HepG2 (cell line): Measurements from ENCODE around the gene APLF. TPM values are rescaled to one million over a fixed set of nuclear protein-coding genes. Genes with fewer than 3 reads are reported as not detected.

ENCODE experiments used
- ARNTL ChIP-seq: sonication (generic); formaldehyde crosslinking; IDR thresholded peaks from 2 replicates; pipeline ENCODE4 v1.4.0; 2020; ENCODE audit warnings: mild to moderate bottlenecking, missing genetic modification reagents
- GFI1 ChIP-seq: sonication (generic); formaldehyde crosslinking; IDR thresholded peaks from 2 replicates; pipeline ENCODE4 v1.5.0; 2020; ENCODE audit warnings: missing genetic modification reagents, mild to moderate bottlenecking, borderline replicate concordance
- GTF2F1 ChIP-seq: fragments of 150-350 bp; IDR thresholded peaks from 2 replicates; pipeline ENCODE4 v1.6.1; 2014; ENCODE audit warnings: low read length
- HHEX ChIP-seq: IDR thresholded peaks from 2 replicates; pipeline ENCODE4 v1.6.1; 2016; ENCODE audit warnings: control low read depth
- HOXA7 ChIP-seq: sonication (generic); formaldehyde crosslinking; IDR thresholded peaks from 2 replicates; pipeline ENCODE4 v1.8.1; 2022; ENCODE audit warnings: mild to moderate bottlenecking, missing genetic modification reagents, moderate library complexity
- KLF13 ChIP-seq: sonication (generic); formaldehyde crosslinking; IDR thresholded peaks from 2 replicates; pipeline ENCODE4 v1.4.0; 2020; ENCODE audit warnings: mild to moderate bottlenecking, missing genetic modification reagents
- MIER3 ChIP-seq: IDR thresholded peaks from 2 replicates; pipeline ENCODE4 v1.6.1; 2016; ENCODE audit warnings: missing compliant biosample characterization, borderline replicate concordance
- MXD4 ChIP-seq: IDR thresholded peaks from 2 replicates; pipeline ENCODE4 v1.6.1; 2016; ENCODE audit warnings: mild to moderate bottlenecking, missing biosample characterization, missing genetic modification reagents
- NPAS2 ChIP-seq: sonication (generic); formaldehyde crosslinking; IDR thresholded peaks from 2 replicates; pipeline ENCODE4 v1.8.0; 2022; ENCODE audit warnings: mild to moderate bottlenecking, missing genetic modification reagents, borderline replicate concordance
- POLR2A ChIP-seq, 2 experiments: IDR thresholded peaks; 2 replicates each; pipeline ENCODE4 v1.6.1; 2011; ENCODE audit warnings: low read depth in 2 of 2, low read length in 2 of 2, mild to moderate bottlenecking in 1 of 2, moderate library complexity in 1 of 2; ENCODE audit not compliant: insufficient read depth in 1 of 2
- ZFP41 ChIP-seq: sonication (generic); formaldehyde crosslinking; IDR thresholded peaks from 2 replicates; pipeline ENCODE4 v1.4.0; 2020; ENCODE audit warnings: mild to moderate bottlenecking, missing genetic modification reagents, borderline replicate concordance
- ZNF121 ChIP-seq: sonication (generic); formaldehyde crosslinking; IDR thresholded peaks from 2 replicates; pipeline ENCODE4 v1.5.0; 2020; ENCODE audit warnings: mild to moderate bottlenecking, missing genetic modification reagents
- ZNF17 ChIP-seq: sonication (generic); formaldehyde crosslinking; IDR thresholded peaks from 2 replicates; pipeline ENCODE4 v1.5.0; 2020; ENCODE audit warnings: mild to moderate bottlenecking, missing genetic modification reagents
- ZNF232 ChIP-seq: sonication (generic); formaldehyde crosslinking; IDR thresholded peaks from 2 replicates; pipeline ENCODE4 v1.4.0; 2020; ENCODE audit warnings: missing genetic modification reagents, borderline replicate concordance
- ZNF468 ChIP-seq: sonication (generic); formaldehyde crosslinking; IDR thresholded peaks from 2 replicates; pipeline ENCODE4 v1.8.0; 2022; ENCODE audit warnings: mild to moderate bottlenecking, moderate library complexity, missing genetic modification reagents
- ZNF891 ChIP-seq: sonication (generic); formaldehyde crosslinking; IDR thresholded peaks from 2 replicates; pipeline ENCODE4 v1.5.0; 2020; ENCODE audit warnings: mild to moderate bottlenecking, missing genetic modification reagents
- polyA plus RNA-seq, 8 experiments: library from polyadenylated mRNA; depleted of rRNA in 3 of 8; stranded (reverse) in 7 of 8; unstranded in 1 of 8; fragments of >200 nt; fragmentation: Illumina TruSeq in 4 of 8; extraction: Trizol in 4 of 8; gene quantifications; 2 replicates each; pipeline versions ENCODE4 v1.2.1 to v1.2.3, GENCODE V29; 2011 to 2016; ENCODE audit warnings: low read depth in 4 of 8, missing spikeins in 1 of 8, mixed read lengths in 1 of 8; ENCODE audit not compliant: insufficient read depth in 1 of 8
- total RNA-seq, 5 experiments: library from RNA; depleted of rRNA; stranded (reverse); fragments of >200 nt; fragmentation: Illumina TruSeq; extraction: Trizol; gene quantifications; 2 replicates each; pipeline ENCODE4 v1.2.3, GENCODE V29; 2016; ENCODE audit warnings: low read depth in 1 of 5
- TF ChIP-seq, protein P1 (sequence below): sonication (generic); formaldehyde crosslinking; IDR thresholded peaks from 2 replicates; pipeline ENCODE4 v1.4.0; 2020; ENCODE audit warnings: mild to moderate bottlenecking, missing genetic modification reagents
- TF ChIP-seq, protein P2 (sequence below): sonication (generic); formaldehyde crosslinking; IDR thresholded peaks from 2 replicates; pipeline ENCODE4 v1.5.0; 2020; ENCODE audit warnings: missing genetic modification reagents
- TF ChIP-seq, protein P3 (sequence below): sonication (generic); formaldehyde crosslinking; IDR thresholded peaks from 2 replicates; pipeline ENCODE4 v1.5.1; 2020; ENCODE audit warnings: mild to moderate bottlenecking, missing genetic modification reagents, moderate library complexity

The APLF gene
- total and polyA plus RNA-seq, 2 of the 13 experiments (the other 11 are each of a cell fraction or from before 2014, with no cell fraction given): 0.45 to 2.2 TPM

DNA sequence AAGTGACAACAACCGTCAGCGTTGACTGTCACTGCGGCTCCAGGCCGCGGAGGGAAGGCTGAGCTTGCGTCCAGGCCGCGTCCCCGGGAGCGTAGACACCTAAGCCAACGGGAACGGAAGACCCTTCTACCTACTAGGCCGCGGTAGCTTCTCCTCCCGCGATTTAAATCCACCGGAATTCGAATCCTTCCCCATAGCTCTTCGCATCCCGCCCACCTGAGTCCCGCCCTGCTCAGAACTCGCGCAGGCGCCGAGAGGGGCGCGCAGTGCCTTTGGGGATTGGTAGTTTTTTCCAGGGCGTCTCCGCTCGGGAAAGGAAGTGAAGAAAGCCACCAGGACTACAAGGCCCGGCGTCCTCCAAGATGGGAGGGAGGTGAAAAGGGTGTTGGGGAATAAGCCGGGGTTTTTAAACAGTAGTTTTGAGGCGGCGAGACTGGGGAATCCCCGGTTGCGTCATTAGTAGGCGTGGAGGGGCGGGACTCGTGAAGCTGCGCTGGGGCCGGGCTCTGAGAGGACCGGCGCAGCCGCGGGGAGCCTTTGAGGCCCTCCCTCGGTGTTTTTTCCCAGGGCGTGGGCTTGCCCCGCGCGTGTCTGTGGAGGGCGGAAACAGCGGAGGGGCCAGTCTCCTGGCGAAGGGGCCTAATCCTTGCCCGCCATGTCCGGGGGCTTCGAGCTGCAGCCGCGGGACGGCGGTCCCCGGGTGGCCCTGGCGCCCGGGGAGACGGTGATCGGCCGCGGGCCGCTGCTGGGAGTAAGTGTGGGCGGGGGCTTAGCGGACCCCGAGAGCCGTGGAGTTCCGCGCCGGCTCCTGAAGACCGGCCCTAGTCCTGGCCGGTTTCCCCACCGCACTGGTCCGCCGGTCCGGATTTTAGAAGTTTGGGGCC is at the start of gene APLF, which contains the start of gene FBXO48 (continued):
- TF ChIP-seq, protein P1, sequence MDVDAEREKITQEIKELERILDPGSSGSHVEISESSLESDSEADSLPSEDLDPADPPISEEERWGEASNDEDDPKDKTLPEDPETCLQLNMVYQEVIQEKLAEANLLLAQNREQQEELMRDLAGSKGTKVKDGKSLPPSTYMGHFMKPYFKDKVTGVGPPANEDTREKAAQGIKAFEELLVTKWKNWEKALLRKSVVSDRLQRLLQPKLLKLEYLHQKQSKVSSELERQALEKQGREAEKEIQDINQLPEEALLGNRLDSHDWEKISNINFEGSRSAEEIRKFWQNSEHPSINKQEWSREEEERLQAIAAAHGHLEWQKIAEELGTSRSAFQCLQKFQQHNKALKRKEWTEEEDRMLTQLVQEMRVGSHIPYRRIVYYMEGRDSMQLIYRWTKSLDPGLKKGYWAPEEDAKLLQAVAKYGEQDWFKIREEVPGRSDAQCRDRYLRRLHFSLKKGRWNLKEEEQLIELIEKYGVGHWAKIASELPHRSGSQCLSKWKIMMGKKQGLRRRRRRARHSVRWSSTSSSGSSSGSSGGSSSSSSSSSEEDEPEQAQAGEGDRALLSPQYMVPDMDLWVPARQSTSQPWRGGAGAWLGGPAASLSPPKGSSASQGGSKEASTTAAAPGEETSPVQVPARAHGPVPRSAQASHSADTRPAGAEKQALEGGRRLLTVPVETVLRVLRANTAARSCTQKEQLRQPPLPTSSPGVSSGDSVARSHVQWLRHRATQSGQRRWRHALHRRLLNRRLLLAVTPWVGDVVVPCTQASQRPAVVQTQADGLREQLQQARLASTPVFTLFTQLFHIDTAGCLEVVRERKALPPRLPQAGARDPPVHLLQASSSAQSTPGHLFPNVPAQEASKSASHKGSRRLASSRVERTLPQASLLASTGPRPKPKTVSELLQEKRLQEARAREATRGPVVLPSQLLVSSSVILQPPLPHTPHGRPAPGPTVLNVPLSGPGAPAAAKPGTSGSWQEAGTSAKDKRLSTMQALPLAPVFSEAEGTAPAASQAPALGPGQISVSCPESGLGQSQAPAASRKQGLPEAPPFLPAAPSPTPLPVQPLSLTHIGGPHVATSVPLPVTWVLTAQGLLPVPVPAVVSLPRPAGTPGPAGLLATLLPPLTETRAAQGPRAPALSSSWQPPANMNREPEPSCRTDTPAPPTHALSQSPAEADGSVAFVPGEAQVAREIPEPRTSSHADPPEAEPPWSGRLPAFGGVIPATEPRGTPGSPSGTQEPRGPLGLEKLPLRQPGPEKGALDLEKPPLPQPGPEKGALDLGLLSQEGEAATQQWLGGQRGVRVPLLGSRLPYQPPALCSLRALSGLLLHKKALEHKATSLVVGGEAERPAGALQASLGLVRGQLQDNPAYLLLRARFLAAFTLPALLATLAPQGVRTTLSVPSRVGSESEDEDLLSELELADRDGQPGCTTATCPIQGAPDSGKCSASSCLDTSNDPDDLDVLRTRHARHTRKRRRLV (CRISPR knock-in tag): peak; percentile 83
- TF ChIP-seq MIER3 (CRISPR knock-in tag) (peak; percentile 20; the same call in 1 of the 2 replicates), POLR2A (IDR thresholded peaks at IDR 0.05; ENCODE audit: insufficient read depth in 1 of 2, low read depth in 2 of 2, low read length in 2 of 2) (peak; percentile 76 to 80), MXD4 (peak; percentile 54; the same call in 1 of the 2 replicates), KLF13 (CRISPR knock-in tag) (peak; percentile 93), GFI1 (CRISPR knock-in tag) (no peak), ARNTL (peak; percentile 74), ZNF17 (CRISPR knock-in tag) (peak; percentile 16; the same call in 1 of the 2 replicates), ZNF468 (no peak), ZNF232 (CRISPR knock-in tag) (peak; percentile 85; the same call in 1 of the 2 replicates), NPAS2 (CRISPR knock-in tag) (no peak), ZNF891 (CRISPR knock-in tag) (peak; percentile 29; the same call in 1 of the 2 replicates), GTF2F1 (0 out of 2 replicates have a peak, but pooled peaks have one; percentile 48), HOXA7 (CRISPR knock-in tag) (no peak), HHEX (CRISPR knock-in tag) (no peak; the same call in 1 of the 2 replicates), ZFP41 (CRISPR knock-in tag) (no peak), ZNF121 (CRISPR knock-in tag) (no peak)
- TF ChIP-seq, protein P2, sequence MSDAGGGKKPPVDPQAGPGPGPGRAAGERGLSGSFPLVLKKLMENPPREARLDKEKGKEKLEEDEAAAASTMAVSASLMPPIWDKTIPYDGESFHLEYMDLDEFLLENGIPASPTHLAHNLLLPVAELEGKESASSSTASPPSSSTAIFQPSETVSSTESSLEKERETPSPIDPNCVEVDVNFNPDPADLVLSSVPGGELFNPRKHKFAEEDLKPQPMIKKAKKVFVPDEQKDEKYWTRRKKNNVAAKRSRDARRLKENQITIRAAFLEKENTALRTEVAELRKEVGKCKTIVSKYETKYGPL (CRISPR knock-in tag): peak; percentile 65
- TF ChIP-seq, protein P3, sequence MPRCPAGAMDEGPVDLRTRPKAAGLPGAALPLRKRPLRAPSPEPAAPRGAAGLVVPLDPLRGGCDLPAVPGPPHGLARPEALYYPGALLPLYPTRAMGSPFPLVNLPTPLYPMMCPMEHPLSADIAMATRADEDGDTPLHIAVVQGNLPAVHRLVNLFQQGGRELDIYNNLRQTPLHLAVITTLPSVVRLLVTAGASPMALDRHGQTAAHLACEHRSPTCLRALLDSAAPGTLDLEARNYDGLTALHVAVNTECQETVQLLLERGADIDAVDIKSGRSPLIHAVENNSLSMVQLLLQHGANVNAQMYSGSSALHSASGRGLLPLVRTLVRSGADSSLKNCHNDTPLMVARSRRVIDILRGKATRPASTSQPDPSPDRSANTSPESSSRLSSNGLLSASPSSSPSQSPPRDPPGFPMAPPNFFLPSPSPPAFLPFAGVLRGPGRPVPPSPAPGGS (CRISPR knock-in tag): peak; percentile 99
